ENCODE measurements around the gene ACP7. TPM values are rescaled to one million over a fixed set of nuclear protein-coding genes. Genes with fewer than 3 reads are reported as not detected.

The ACP7 gene
- total RNA-seq, 1 experiment from 2014 or later = 0.15 TPM

DNA sequence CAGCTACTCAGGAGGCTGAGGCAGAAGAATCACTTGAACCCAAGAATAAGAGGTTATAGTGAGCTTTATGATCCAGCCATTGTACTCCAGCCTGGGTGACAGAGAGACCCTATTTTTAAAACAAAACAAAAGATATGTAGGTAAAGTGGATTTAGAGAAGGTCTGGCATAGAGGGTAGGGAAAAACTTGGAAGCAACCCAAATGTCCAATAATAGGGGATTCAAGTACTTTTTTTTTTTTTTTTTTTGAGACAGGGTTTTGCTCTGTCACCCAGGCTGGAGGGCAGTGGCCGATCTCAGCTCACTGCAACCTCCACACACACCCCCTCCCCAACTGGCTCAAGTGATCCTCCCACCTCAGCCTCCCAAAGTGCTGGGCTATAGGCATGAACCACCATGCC lies 35.7 kb downstream of the ACP7 start:
- no CpG with 5 or more reads among the region's 1 CpG for WGBS (ENCODE audit: extremely low coverage, insufficient read length, low lambda C conversion rate)
- H2BK120ac ChIP-seq (ENCODE audit: low read depth, low read length, poor library complexity, severe bottlenecking) = no peak overlapping the region
- H3K27ac ChIP-seq (ENCODE audit: insufficient read length, low read depth, low read length) = no peak overlapping the region
- H4K8ac ChIP-seq (replicated peaks; ENCODE audit: insufficient read length, low read depth, low read length) = no peak overlapping the region
- H4K5ac ChIP-seq (ENCODE audit: insufficient read length, low read depth, low read length) = no peak overlapping the region
- no peak overlapping the region for H3K9ac ChIP-seq (ENCODE audit: extremely low read depth, insufficient read length, low read length)
- no peaks in the 10 kb centered on the region for H3K23me2 ChIP-seq (ENCODE audit: insufficient read length, low read depth, low read length, poor library complexity, severe bottlenecking)
- H3K4me1 ChIP-seq (ENCODE audit: insufficient read depth, low read length) = no peaks in the 10 kb centered on the region
- no peak overlapping the region for H2BK12ac ChIP-seq (ENCODE audit: insufficient read length, low read depth, low read length)
- H3K23ac ChIP-seq (ENCODE audit: insufficient read length, low read depth, low read length) = no peak overlapping the region
- TF ChIP-seq, protein P1, sequence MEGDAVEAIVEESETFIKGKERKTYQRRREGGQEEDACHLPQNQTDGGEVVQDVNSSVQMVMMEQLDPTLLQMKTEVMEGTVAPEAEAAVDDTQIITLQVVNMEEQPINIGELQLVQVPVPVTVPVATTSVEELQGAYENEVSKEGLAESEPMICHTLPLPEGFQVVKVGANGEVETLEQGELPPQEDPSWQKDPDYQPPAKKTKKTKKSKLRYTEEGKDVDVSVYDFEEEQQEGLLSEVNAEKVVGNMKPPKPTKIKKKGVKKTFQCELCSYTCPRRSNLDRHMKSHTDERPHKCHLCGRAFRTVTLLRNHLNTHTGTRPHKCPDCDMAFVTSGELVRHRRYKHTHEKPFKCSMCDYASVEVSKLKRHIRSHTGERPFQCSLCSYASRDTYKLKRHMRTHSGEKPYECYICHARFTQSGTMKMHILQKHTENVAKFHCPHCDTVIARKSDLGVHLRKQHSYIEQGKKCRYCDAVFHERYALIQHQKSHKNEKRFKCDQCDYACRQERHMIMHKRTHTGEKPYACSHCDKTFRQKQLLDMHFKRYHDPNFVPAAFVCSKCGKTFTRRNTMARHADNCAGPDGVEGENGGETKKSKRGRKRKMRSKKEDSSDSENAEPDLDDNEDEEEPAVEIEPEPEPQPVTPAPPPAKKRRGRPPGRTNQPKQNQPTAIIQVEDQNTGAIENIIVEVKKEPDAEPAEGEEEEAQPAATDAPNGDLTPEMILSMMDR (conservative IDR thresholded peaks at IDR 0.05) = no peak
- H3K9me3 Mint-ChIP-seq = no peaks in the 10 kb centered on the region
- H3K4me1 Mint-ChIP-seq = peaks cover 7 to 9% of the 10 kb centered on the region in 2 experiments
- H4K91ac ChIP-seq (ENCODE audit: insufficient read length, low read depth, low read length) = no peak overlapping the region
- no peaks in the 10 kb centered on the region for H4K20me1 ChIP-seq (ENCODE audit: control insufficient read depth, insufficient read depth, insufficient read length)
- H3K18ac ChIP-seq (ENCODE audit: insufficient read length, low read depth, low read length) = no peak overlapping the region
- no peaks in the 10 kb centered on the region for H3K27me3 ChIP-seq (ENCODE audit: insufficient read depth, low read length)
- no peak overlapping the region for H2BK15ac ChIP-seq (ENCODE audit: low read depth, low read length)
- no peak overlapping the region for H3K4me3 Mint-ChIP-seq
- no peak overlapping the region for H2AFZ ChIP-seq (ENCODE audit: low read length)
- H3K27me3 Mint-ChIP-seq (ENCODE audit: low read depth) = peaks cover 5% of the 10 kb centered on the region
- H2BK20ac ChIP-seq (ENCODE audit: low read depth, low read length, poor library complexity, severe bottlenecking) = no peak overlapping the region
- H3K27ac Mint-ChIP-seq = no peak overlapping the region
- DNase-seq = no peak
- H2BK5ac ChIP-seq (ENCODE audit: insufficient read length, low read length) = no peak overlapping the region
- no peak overlapping the region for H2AK5ac ChIP-seq (ENCODE audit: insufficient read length, low read length)
- no peak overlapping the region for H3K14ac ChIP-seq (ENCODE audit: insufficient read depth, low read length)
- H3K4me2 ChIP-seq (ENCODE audit: insufficient read depth, insufficient read length, low read length) = no peak overlapping the region
- H3K56ac ChIP-seq (ENCODE audit: insufficient read length, low read depth, low read length) = no peak overlapping the region
- H3K9me3 ChIP-seq (ENCODE audit: control insufficient read depth, low read depth, low read length) = no peaks in the 10 kb centered on the region
- no peaks in the 10 kb centered on the region for H3K79me1 ChIP-seq (ENCODE audit: insufficient read depth, low read depth, low read length, poor library complexity, severe bottlenecking)
- no peak overlapping the region for H3T11ph ChIP-seq (ENCODE audit: low read length)
- H3K79me2 ChIP-seq (ENCODE audit: insufficient read depth, low read length) = no peaks in the 10 kb centered on the region
- H3K36me3 Mint-ChIP-seq (ENCODE audit: insufficient read depth in 1 of 3, low read depth in 3 of 3) = no peaks in the 10 kb centered on the region
- no peak overlapping the region for H3K4ac ChIP-seq (ENCODE audit: low read depth, low read length)

All from H9 (cell line).